ENCODE measurements around the gene CSE1L.

The CSE1L gene

DNA sequence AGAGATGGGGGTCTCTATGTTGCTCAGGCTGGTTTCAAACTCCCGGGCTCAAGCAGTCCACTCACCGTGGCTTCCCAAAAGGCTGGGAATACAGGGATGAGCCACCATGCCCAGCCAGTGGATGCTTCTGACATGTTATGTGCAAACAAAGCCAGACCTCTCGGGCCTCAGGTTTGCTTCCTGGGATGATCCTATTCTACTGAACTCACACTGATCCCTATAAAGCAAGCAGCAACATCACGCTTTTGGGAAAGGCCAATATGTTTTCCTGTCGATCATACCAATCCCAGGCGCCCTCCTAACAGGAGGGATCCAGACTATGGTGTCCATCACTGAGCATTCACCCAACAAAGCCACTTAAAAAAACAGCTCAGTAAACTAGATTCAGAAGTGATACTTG, 60.2 kb downstream of the CSE1L start:
- no peak for DNase-seq (ENCODE audit: low read depth)
- no peak overlapping the region for H3K4me3 ChIP-seq (ENCODE audit: low read depth, low read length)
- TF ChIP-seq, protein P1, sequence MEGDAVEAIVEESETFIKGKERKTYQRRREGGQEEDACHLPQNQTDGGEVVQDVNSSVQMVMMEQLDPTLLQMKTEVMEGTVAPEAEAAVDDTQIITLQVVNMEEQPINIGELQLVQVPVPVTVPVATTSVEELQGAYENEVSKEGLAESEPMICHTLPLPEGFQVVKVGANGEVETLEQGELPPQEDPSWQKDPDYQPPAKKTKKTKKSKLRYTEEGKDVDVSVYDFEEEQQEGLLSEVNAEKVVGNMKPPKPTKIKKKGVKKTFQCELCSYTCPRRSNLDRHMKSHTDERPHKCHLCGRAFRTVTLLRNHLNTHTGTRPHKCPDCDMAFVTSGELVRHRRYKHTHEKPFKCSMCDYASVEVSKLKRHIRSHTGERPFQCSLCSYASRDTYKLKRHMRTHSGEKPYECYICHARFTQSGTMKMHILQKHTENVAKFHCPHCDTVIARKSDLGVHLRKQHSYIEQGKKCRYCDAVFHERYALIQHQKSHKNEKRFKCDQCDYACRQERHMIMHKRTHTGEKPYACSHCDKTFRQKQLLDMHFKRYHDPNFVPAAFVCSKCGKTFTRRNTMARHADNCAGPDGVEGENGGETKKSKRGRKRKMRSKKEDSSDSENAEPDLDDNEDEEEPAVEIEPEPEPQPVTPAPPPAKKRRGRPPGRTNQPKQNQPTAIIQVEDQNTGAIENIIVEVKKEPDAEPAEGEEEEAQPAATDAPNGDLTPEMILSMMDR (IDR thresholded peaks at IDR 0.05; ENCODE audit: insufficient read depth, low read depth, low read length, missing control alignments), result no peak

GRCh38 chr20:49110767-49111694, 64.9 kb downstream of the CSE1L start:
- DNase-seq (ENCODE audit: low read depth), result no peak
- TF ChIP-seq, protein P1 (IDR thresholded peaks at IDR 0.05; ENCODE audit: insufficient read depth, low read depth, low read length, missing control alignments), result no peak
- H3K4me3 ChIP-seq (ENCODE audit: low read depth, low read length), result no peak overlapping the region

DNA sequence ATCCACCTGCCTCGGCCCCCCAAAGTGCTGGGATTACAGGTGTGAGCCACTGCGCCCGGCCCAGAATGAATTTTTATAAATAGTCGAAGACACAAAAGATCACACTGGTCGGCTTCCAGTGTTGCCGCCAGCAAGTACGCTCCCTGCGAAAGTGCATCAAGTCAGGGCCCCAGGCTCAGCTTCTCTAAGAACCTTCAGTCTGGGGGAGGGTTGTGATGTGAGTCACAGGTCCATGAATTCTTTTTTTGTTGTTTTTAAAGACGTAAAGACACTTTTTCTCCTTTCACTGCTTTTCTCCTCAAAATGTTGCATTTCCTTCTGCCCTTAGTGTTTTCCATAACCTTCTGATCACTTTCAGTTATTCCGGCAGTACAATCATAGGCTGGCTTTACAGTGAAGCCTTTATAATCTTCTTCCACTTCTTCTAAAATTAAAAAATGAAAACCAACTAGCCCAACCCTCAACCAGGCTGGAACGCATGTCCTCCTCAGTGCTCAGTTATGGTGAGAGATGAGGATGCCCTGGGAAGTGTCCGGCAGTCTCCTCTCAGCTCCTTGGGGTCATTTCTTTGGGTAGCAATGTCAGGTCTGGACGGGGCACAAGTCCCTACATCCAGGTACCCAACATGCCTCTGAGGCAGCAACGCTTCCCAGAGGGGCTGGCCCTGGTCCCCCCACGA, 66.6 kb downstream of the CSE1L start:
- no peak overlapping the region for H3K4me3 ChIP-seq (ENCODE audit: low read depth, low read length)
- TF ChIP-seq, protein P1 (IDR thresholded peaks at IDR 0.05; ENCODE audit: insufficient read depth, low read depth, low read length, missing control alignments), result no peak
- no peak for DNase-seq (ENCODE audit: low read depth)

GRCh38 chr20:49115564-49115963, 69.5 kb downstream of the CSE1L start:
- no peak for DNase-seq (ENCODE audit: low read depth)
- TF ChIP-seq, protein P1 (IDR thresholded peaks at IDR 0.05; ENCODE audit: insufficient read depth, low read depth, low read length, missing control alignments), result no peak
- no peak overlapping the region for H3K4me3 ChIP-seq (ENCODE audit: low read depth, low read length)

DNA sequence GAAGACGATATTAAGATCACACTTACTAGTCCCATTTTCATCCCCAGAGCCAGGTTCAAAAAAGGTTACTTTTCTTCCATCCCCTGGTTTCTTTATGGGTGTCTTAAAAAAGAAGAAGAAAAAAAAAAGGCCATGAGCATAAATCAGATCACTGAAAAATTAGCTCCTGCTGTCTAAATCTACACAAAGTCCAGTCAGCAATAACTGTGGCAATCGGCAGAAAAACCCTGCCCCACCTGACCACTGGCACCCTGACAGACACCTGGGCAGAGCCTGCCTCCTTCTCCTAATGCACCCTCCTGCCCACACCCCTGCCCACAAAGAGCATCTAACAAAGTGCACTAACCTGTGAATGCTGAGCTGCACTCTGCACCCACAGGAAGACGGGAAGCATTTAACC, 72.2 kb downstream of the CSE1L start:
- TF ChIP-seq, protein P1 (IDR thresholded peaks at IDR 0.05; ENCODE audit: insufficient read depth, low read depth, low read length, missing control alignments), result no peak
- no peak overlapping the region for H3K4me3 ChIP-seq (ENCODE audit: low read depth, low read length)
- DNase-seq (ENCODE audit: low read depth), result no peak

DNA sequence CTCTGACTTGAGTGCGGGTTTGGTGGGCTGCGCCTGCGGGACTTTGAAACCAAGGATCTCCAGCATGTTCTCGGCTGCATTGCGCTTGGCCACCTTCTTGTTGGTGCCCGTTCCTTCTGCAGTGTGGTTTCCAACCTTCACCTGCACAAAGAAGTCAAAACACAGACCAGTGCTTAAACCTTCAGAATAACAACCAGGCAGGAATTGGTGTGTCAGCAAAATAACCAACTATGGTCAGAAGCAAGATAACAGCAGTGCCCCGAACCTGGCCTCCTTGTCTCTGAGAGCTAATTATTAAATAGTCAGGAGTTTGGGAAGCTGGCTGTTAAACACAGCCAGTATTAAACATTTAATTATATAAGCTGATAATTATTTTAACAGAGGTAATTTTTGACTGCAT, 73.9 kb downstream of the CSE1L start:
- TF ChIP-seq, protein P1 (IDR thresholded peaks at IDR 0.05; ENCODE audit: insufficient read depth, low read depth, low read length, missing control alignments), result no peak

More for the DNA sequence above, 73.9 kb downstream of the CSE1L start:
- no peak for DNase-seq (ENCODE audit: low read depth)
- H3K4me3 ChIP-seq (ENCODE audit: low read depth, low read length), result no peak overlapping the region

Data from GM12865 (cell line).